Stimulated activated CD4-positive, alpha-beta T cell treated with anti-CD3 and anti-CD28 coated beads, Interleukin-4, amount 100 ng/mL, for 24 hours (primary cell): ENCODE data around the gene ITCH.
"Not testable (repeated sequence)": the region's sequence is repeated elsewhere in the genome, so short reads cannot be mapped to it uniquely, and the experiment has no call there.

Source experiments
- DNase-seq: peaks from one replicate; pipeline ENCODE4 v3.0.0-alpha.2; 2020

The ITCH gene

GRCh38 chr20:34363062-34363464 lies at the start of gene ITCH:
ITCH (plus strand) TSS chr20:34363273; CDS start chr20:34393812, 30,539 bp downstream.
- peak; percentile 94 for DNase-seq

- no peak for DNase-seq
Observed at GRCh38 chr20:34315236-34315635, 47.8 kb upstream of the ITCH start.

- DNase-seq: no peak
Observed at GRCh38 chr20:34316196-34316814, 46.8 kb upstream of the ITCH start.

GRCh38 chr20:34318609-34319443 lies 44.2 kb upstream of the ITCH start:
- DNase-seq: no peak

- DNase-seq: no peak
Observed at GRCh38 chr20:34320861-34321260, 42.2 kb upstream of the ITCH start.

DNA sequence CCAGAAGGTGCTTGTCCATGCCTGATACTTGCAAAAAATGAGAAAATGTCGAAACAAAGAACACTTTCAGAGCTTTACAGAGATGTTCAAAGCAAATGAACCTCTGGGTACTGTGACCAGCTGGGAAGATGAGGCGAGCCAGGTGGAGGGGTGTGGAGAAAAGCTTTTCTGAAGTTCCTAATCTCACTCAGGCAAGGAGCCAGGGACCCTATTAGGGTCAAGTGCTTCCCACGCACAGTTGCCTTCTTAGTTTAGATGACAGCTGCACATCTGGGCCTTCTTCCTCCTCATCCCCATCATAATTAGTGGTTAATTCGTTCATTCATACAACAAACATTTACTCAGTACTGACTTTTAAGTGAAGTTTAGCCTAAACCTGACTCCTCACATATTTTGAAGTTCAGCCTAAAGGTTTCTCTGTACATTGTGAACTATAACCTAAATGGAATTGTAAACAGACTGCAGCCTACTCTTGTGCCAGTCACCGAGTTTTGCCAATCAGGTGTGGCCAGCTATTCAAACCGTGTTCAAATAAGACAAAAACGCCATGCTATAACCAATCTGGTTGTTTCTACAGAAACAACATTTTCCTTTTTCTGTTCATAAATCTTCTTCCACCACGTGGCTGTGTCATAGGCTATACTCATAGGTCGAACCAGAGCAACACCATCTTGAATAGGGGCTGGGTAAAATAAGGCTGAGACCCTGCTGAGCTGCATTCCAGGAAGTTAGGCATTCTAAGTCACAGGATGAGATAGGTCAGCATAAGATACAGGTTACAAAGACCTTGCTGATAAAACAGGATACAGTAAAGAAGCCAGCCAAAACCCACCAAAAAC lies 40.6 kb upstream of the ITCH start:
- no peak for DNase-seq

DNA sequence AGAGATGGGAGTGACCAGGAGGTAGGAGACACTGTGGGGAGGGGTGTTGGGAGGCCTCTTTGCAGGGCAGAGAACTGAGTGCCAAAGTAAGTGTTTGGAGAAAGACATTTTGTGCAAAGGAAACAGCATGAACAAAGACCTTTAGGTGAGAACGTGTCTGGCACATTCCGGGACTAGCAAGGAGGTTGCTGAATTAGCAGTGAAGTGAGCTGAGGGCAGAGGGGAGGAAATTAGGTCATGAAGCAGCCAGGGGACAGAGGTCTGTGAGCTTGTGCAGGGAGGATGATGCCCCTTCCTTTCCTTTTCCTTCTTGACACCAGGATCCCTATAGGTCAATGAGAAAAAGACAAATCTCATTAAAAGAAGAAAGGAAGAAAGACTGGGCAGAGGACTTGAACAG lies 38.5 kb upstream of the ITCH start:
- DNase-seq: no peak

DNA sequence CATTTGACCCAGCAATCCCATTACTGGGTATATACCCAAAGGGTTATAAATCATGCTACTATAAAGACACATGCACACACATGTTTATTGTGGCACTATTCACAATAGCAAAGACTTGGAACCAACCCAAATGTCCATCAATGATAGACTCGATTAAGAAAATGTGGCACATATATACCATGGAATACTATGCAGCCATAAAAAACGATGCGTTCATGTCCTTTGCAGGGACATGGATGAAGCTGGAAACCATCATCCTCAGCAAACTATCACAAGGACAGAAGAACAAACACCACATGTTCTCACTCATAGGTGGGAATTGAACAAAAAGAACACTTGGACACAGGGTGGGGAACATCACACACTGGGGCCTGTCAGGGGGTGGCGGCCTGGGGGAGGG lies 34.9 kb upstream of the ITCH start:
- DNase-seq: not testable (repeated sequence)

DNA sequence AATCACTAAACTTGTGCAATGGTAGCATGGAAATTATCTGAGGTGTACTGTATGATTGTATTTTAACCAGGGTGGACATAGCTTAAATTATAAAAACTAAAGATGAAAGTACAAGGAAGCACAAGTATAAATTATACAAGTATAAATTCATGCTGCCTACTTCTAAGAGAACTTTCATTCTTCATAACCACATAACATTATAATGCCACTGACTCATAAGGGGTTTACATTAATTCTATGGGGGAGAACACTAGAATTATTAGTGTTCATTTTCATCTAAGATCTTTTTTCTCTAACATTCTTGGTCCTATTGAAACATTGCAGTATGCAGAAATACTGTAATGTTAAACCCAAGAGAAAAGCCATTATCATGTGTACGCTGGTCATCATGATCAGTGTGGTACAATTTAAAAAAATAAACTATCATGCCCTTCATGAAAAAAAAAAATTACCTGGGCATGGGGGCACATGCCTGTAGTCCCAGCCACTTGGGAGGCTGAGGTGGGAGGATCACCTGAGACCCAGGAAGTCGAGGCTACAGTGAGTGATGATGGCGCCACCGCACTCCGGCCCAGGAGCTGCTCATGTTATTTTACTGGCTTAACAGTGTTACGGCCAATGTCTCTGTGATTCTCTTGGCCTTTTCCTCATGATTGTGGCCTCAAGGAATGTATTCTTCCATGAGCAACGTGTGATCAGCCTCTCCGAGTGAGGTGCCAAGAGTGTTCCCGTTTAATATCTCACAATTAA lies 34.0 kb upstream of the ITCH start:
- DNase-seq: no peak

DNA sequence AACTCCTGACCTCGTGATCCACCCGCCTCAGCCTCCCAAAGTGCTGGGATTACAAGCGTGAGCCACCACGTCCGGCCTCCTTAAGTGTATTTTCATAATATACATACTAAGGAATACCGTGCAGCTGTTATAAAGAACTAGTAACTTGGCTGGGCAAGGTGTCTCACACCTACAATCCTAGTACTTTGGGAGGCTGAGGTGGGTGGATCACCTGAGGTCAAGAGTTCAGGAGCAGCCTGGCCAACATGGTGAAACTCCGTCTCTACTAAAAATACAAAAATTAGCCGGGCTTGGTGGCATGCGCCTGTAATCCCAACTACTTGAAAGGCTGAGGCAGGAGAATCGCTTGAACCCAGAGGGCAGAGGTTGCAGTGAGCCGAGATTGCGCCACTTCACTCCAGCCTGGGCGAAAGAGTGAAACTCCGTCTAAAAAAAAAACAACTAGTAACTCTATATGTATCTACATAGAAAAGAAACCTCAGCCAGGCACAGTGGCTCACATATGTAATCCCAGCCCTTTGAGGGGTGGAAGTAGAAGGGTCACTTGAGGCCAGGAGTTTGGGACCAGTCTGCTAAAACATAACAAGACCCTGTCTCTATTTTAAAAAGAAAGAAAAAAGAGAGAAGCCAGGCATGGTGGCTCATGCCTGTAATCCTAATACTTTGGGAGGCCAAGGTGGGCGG lies 32.1 kb upstream of the ITCH start:
- DNase-seq: not testable (repeated sequence)

GRCh38 chr20:34331838-34332237 lies 31.2 kb upstream of the ITCH start:
- no peak for DNase-seq

DNA sequence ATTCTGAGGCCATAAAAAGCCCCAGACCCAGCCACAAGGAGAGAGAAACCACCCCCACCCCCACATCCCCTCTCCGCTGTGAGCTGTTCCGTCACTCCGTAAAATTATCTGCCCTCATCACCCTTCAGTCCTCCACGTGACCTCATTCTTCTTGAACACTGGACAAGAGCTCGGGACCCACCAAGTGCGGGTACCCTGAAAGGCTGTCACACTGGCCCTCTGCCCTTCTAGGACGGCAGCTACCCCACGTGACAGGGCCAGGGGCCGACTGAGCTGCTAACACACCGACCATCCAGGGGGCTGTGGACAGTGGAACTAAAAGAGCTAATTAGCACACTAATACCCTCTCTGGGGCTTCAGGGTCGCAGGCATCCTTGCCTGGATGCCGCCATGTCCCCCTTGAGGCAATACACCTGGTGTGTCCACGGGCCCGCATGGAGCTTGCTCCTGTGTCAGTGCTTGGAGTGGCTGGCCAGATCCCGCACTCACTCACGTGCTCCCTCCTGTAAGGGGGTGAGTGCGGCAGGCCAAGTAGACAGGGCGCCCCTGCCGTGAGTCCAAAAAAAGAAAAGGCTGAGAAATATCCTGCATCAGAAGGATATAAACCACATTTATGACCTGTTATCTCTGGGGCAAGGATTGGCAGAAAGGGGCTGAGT lies 30.7 kb upstream of the ITCH start:
- no peak for DNase-seq

DNA sequence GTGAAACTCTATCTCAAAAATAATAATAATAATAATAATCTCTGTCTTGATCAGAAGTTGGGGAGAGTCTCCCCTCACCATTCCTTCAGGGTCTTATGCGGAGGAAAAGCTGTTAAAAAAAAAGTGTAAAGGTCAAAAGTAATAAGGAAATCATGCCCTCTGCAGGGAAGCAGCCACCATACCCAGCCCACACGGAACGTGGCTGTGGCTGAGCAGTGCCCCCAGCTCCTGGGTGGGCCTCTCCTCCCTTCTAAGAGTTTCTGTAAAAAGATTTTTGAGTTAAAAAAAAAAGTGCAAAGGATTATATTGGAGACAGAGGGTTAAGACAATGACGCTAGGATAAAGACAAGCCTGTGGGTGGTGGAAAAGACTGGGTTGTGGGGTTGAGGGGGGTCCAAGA lies 29.3 kb upstream of the ITCH start:
- no peak for DNase-seq

DNA sequence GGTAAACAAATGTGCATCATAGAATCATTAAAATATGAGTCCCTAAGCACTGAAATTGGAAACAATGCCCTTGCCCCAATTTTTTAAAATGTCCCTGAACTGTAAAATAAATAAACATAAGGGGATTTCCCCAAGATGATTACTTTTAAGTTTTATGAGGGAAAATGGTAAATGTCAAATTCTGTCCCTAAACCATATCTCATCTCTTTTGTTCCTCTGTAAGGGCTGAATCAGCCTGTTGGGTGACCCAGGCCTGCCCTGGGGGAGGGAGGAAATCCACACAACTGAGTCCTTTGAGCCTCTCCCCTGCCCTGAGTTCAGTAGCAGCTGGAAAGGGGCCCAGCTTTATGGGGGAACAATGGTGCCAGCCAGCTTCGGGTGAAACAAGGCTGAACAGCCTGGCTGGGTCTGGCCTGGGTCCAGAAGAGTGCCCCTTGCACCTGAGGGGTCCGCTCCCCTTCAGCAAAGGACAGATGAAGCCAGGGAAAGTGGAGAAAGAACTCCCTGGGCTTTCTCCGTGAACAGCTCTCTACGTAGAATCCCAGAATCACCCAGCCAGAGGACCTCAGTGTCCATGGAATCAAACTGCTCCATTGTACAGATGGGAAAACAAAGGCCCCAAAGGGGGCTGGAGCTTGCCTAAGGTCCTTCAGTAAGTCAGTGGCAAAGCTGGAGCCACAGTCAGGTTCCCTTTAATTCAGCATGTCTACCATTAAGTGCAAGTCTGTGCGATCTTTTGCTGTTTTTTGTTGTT lies 28.2 kb upstream of the ITCH start:
- DNase-seq: no peak

- no peak for DNase-seq
Observed at GRCh38 chr20:34337544-34337943, 25.5 kb upstream of the ITCH start.

DNA sequence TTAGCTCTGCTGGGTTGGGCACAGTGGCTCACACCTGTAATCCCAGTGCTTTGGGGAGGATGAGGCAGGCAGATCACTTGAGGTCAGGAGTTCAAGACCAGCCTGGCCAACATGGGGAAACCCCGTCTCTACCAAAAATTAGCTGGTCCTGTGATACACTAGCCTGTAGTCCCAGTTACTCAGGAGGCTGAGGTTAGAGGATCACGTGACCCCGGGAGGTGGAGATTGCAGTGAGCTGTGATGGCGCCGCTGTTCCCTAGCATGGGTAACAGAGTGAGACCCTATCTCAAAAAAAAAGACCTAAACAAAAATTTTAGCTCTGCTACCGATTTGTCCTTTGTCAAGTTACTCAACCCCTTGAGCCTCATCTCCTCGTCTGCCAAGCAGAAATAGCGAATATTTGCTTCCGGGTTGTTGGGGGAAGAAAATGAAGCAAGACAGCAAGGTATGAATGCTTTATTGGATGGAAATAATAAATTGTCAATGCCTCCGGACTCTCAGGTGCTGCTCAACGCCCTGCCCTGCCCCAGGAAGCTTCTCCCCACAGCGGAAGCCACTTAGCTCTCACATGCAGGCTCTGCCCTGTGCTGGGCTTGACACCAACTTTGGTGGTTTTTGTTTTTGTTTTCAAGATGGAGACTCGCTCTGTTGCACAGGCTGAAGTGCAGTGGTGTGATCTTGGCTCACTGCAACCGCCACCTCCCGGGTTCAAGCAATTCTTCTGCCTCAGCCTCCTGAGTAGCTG lies 24.9 kb upstream of the ITCH start:
- peak; percentile 4 for DNase-seq

DNA sequence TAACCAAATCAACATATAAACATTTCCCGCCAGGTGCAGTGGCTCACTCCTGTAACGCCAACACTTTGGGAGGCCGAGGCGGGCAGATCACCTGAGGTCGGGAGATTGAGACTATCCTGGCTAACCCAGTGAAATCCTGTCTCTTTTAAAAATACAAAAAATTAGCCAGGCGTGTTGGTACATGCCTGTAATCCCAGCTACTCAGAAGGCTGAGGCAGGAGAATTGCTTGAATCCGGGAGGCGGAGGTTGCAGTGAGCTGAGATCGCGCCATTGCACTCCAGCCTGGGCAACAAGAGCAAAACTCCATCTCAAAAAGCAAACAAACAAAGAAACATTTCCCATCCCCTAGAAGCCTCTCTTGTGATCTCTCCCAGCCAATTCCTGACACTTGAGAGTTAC lies 22.3 kb upstream of the ITCH start:
- not testable (repeated sequence) for DNase-seq

GRCh38 chr20:34341199-34341598 lies 21.9 kb upstream of the ITCH start:
- not testable (repeated sequence) for DNase-seq

DNA sequence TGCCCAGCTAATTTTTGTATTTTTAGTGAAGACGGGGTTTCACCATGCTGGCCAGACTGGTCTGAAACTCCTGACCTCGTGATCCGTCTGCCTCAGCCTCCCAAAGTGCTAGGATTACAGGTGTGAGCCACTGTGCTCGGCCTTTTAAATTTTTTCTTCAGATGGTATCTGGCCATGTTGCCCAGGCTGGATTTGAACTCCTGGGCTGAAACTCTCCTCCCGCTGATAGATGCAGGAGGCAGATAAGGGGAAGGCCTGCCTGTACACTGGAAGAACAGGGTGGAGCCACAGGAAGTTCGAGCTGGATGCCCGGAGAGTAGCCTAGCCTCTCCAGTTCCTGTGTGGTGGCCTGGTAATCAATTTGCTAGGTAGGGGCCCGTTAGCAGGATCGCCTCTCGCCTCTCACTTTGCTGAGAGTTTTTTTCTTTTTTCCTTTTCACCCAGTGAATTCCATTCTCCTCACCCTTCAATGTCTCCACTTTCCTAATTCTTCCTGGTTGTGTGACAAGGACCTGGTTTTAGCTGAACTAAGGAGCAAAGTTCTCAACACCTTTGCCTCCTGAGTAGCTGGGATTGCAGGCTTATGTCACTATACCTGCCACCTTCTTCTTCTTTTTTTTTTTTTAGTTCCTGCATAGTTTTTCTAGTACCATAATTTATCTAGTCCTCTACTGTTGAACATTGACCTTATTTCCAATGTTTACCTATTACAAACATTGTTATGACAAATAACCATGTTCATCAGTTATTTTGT lies 19.4 kb upstream of the ITCH start:
- DNase-seq: no peak
